Mesodermal cell (in vitro differentiated cells): ENCODE results near the gene XYLT1.

Experiments
- H3K27ac ChIP-seq: 2 replicates; pipeline ENCODE4 v1.7.0; 2013; ENCODE audit warnings: mild to moderate bottlenecking, low read depth, low read length, moderate library complexity; ENCODE audit not compliant: severe bottlenecking
- H3K36me3 ChIP-seq: 2 replicates; pipeline ENCODE4 v1.7.1; 2013; ENCODE audit warnings: mild to moderate bottlenecking, low read length, moderate library complexity; ENCODE audit not compliant: control insufficient read depth, insufficient read depth
- H3K4me1 ChIP-seq: one replicate; pipeline ENCODE4 v1.7.1; 2013; ENCODE audit warnings: mild to moderate bottlenecking, low read length; ENCODE audit not compliant: insufficient read depth, control insufficient read depth, poor library complexity, severe bottlenecking
- H3K4me3 ChIP-seq: 2 replicates; pipeline ENCODE4 v1.7.0; 2013; ENCODE audit warnings: low read length, control low read depth, mild to moderate bottlenecking; ENCODE audit not compliant: insufficient read depth, poor library complexity, severe bottlenecking; ENCODE audit errors: extremely low read depth
- H3K9me3 ChIP-seq: 2 replicates; pipeline ENCODE4 v1.7.1; 2013; ENCODE audit warnings: mild to moderate bottlenecking, low read length, moderate library complexity; ENCODE audit not compliant: control insufficient read depth
- WGBS, 2 experiments: methylation state at CpG; one replicate each; pipeline ENCODE4 v1.1.5; 2013; ENCODE audit warnings: missing lambda C conversion rate in 2 of 2; ENCODE audit not compliant: insufficient coverage in 2 of 2; 5-methylcytosine and 5-hydroxymethylcytosine counted together

The XYLT1 gene

GRCh38 chr16:17403156-17403809 is 67.5 kb downstream of the XYLT1 start:
- no peaks in the 10 kb centered on the region for H3K36me3 ChIP-seq
- WGBS, 2 experiments = 78 to 90% methylated on average over 3 to 7 of the region's 10 CpGs
- H3K4me1 ChIP-seq = peaks cover 6% of the 10 kb centered on the region
- H3K9me3 ChIP-seq = no peaks in the 10 kb centered on the region
- H3K27ac ChIP-seq = no peak overlapping the region
- no peak overlapping the region for H3K4me3 ChIP-seq

- 86% methylated on average over 1 of the region's 4 CpGs; no CpG with 5 or more reads in 1 of the 2 experiments for WGBS, 2 experiments
- H3K36me3 ChIP-seq = no peaks in the 10 kb centered on the region
- no peak overlapping the region for H3K27ac ChIP-seq
- no peaks in the 10 kb centered on the region for H3K9me3 ChIP-seq
- H3K4me3 ChIP-seq = no peak overlapping the region
- H3K4me1 ChIP-seq = no peaks in the 10 kb centered on the region
Observed at GRCh38 chr16:17397499-17397891, 73.3 kb downstream of the XYLT1 start.

- Histone ChIP-seq H3K27ac (no peak overlapping the region), H3K4me1 (no peaks in the 10 kb centered on the region), H3K4me3 (no peak overlapping the region), H3K36me3 (no peaks in the 10 kb centered on the region), H3K9me3 (no peaks in the 10 kb centered on the region)
- WGBS, 2 experiments = 93% methylated on average over 14 of the region's 14 CpGs
Observed at GRCh38 chr16:17396762-17397498, 73.8 kb downstream of the XYLT1 start.

DNA sequence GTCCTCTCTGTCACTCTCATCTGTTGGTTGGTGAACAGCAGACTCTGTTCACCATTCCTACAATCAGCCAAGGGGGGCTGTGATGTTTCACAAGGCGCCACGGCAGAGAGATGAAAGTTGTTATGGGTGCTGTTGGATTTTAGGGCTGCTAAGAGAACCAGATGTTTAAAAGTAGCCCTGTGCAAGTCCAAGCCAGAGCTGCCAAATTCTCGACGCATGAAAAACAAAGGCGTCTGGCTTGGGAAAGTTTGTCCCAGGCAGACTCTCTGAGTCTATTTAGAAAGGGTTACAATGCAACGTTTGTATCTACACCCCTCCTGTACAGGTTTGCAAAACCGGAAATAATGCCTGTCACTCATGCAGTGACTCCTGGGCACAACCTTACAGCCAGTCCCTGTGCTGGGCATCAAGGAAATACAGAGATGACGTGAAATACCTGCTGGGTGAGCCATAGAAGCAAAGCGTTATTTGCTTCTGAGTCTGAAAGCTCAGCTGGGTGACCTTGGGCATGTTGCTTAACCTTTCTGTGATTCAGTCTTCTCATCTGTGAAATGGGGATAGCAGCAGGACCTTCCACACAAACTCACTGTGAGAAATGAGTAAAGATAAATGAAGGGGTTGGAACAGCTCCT is 74.8 kb downstream of the XYLT1 start:
- 81 to 89% methylated on average over 7 to 8 of the region's 9 CpGs for WGBS, 2 experiments

GRCh38 chr16:17392857-17393692 is 77.7 kb downstream of the XYLT1 start:
- H3K27ac ChIP-seq = no peak overlapping the region

More for the DNA sequence above, 74.8 kb downstream of the XYLT1 start:
- Histone ChIP-seq H3K4me3 (no peak overlapping the region), H3K4me1 (no peaks in the 10 kb centered on the region), H3K9me3 (no peaks in the 10 kb centered on the region), H3K27ac (no peak overlapping the region), H3K36me3 (no peaks in the 10 kb centered on the region)

DNA sequence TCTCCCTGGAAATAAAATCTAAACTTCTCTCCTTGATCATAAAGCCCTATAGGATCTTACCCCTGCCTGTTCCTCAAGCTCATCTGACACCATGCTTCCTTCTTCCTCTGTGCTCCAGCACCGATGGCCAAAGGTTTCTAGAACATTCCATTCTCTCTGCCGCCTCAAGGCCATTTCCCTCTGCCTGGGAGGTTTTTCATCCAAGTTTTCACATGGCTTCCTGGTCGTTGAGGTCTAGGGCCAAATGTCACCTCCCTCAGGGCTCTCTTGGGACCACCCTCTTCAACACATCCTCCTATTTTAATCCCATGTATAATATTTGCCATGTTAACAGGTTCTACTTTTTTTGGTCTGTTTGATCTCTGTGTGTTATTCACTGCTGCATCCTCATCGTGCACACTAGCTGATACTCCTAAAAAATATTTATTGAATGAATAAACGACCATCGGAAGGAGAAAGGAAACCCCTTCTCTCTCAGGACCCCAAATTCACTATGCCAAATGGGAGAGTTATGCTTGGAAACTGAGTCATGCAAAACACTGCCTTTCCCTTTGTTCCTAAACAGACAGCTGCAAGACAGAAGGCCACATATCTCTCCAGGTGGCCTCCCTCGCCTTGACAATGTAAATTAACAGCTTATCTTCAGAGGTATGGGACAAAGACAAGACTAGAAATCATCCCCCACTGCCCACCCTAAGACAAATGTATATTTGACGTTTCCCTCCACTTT is 78.5 kb downstream of the XYLT1 start:
- Histone ChIP-seq H3K9me3 (no peaks in the 10 kb centered on the region), H3K27ac (no peak overlapping the region), H3K36me3 (no peaks in the 10 kb centered on the region), H3K4me1 (peaks cover 5% of the 10 kb centered on the region), H3K4me3 (no peak overlapping the region)
- 33 to 77% methylated on average over 2 to 4 of the region's 8 CpGs for WGBS, 2 experiments

More at GRCh38 chr16:17392857-17393692, 77.7 kb downstream of the XYLT1 start:
- Histone ChIP-seq H3K4me3 (no peak overlapping the region), H3K4me1 (peaks cover 5% of the 10 kb centered on the region), H3K36me3 (no peaks in the 10 kb centered on the region), H3K9me3 (no peaks in the 10 kb centered on the region)
- 14 to 100% methylated on average over 1 of the region's 5 CpGs for WGBS, 2 experiments

GRCh38 chr16:17391715-17392114 is 79.0 kb downstream of the XYLT1 start:
- Histone ChIP-seq H3K36me3 (no peaks in the 10 kb centered on the region), H3K9me3 (no peaks in the 10 kb centered on the region), H3K4me1 (peaks cover 8% of the 10 kb centered on the region), H3K27ac (no peak overlapping the region), H3K4me3 (no peak overlapping the region)
- 96 to 100% methylated on average over 4 to 5 of the region's 5 CpGs for WGBS, 2 experiments

GRCh38 chr16:17389384-17389783 is 81.4 kb downstream of the XYLT1 start:
- Histone ChIP-seq H3K36me3 (no peaks in the 10 kb centered on the region), H3K27ac (no peak overlapping the region), H3K4me3 (no peak overlapping the region), H3K4me1 (peaks cover 14% of the 10 kb centered on the region), H3K9me3 (no peaks in the 10 kb centered on the region)
- 89 to 100% methylated on average over 1 to 2 of the region's 4 CpGs for WGBS, 2 experiments

DNA sequence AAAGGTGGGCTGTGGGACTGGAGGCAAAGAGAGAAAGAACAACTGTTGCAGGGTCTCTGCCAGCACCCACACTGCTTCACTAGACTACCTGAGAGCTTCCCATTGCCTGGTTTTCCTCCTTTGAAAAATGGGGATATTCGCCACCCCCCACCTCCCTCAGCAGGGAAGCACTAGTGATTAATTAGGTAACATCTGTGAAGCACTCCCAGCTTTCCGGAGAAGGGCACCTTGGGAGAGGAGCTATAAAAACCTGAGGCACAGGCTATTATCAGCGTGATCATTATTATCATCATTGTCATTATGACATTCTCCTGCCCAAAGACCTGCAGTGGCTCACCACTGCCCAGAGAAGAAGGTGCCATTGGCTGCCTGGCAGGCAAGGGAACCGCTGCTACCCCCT is 83.5 kb downstream of the XYLT1 start:
- Histone ChIP-seq H3K4me3 (no peak overlapping the region), H3K4me1 (peaks cover 14% of the 10 kb centered on the region), H3K36me3 (no peaks in the 10 kb centered on the region), H3K27ac (no peak overlapping the region), H3K9me3 (no peaks in the 10 kb centered on the region)
- WGBS, 2 experiments = 92 to 100% methylated on average over 1 to 2 of the region's 4 CpGs

- Histone ChIP-seq H3K4me3 (no peak overlapping the region), H3K9me3 (no peaks in the 10 kb centered on the region), H3K36me3 (no peaks in the 10 kb centered on the region), H3K4me1 (peaks cover 14% of the 10 kb centered on the region), H3K27ac (no peak overlapping the region)
- WGBS, 2 experiments = 50 to 57% methylated on average over 1 of the region's 3 CpGs
Observed at GRCh38 chr16:17386229-17386628, 84.5 kb downstream of the XYLT1 start.
